Stimulated activated CD8-positive, alpha-beta memory T cell treated with anti-CD3 and anti-CD28 coated beads, Interleukin-2, amount 100 ng/mL, for 1 hour (primary cell): Measurements from ENCODE around the gene DDAH2.

ENCODE experiments used
- DNase-seq, 2 donors: peaks; one replicate each; pipeline ENCODE4 v3.0.0-alpha.2; 2020; ENCODE audit warnings: low read depth in 2 of 2

Gene DDAH2

GRCh38 chr6:31728767-31729514 lies at the start of gene DDAH2:
DDAH2 (minus strand) TSS chr6:31729299; CDS start chr6:31729161, 138 bp downstream.
- no peak for DNase-seq

- DNase-seq, result no peak
Measured at GRCh38 chr6:31778193-31778592, 49.1 kb upstream of the DDAH2 start.

- DNase-seq, result no peak
Measured at GRCh38 chr6:31777667-31778050, 48.6 kb upstream of the DDAH2 start.

GRCh38 chr6:31776989-31777666 lies 48.0 kb upstream of the DDAH2 start, which contains the start of gene VWA7:
VWA7 (minus strand) TSS chr6:31777328; CDS start chr6:31776779, 549 bp downstream.
- peak in 1 of 2 donors; percentile 57 for DNase-seq

GRCh38 chr6:31776485-31776988 lies 47.4 kb upstream of the DDAH2 start:
- no peak for DNase-seq

- DNase-seq, result no peak
Measured at GRCh38 chr6:31775633-31776484, 46.8 kb upstream of the DDAH2 start.

- no peak for DNase-seq
Measured at GRCh38 chr6:31775184-31775583, 46.1 kb upstream of the DDAH2 start.

GRCh38 chr6:31771992-31772358 lies 42.9 kb upstream of the DDAH2 start:
- DNase-seq, result no peak

GRCh38 chr6:31770860-31771259 lies 41.8 kb upstream of the DDAH2 start:
- DNase-seq, result no peak

GRCh38 chr6:31769684-31770371 lies 40.7 kb upstream of the DDAH2 start:
- peak; percentile 62 for DNase-seq

GRCh38 chr6:31768363-31769257 lies 39.5 kb upstream of the DDAH2 start:
- no peak for DNase-seq

GRCh38 chr6:31767096-31767645 lies 38.1 kb upstream of the DDAH2 start:
- DNase-seq, result no peak

GRCh38 chr6:31765910-31766794 lies 37.1 kb upstream of the DDAH2 start:
- DNase-seq, result no peak

GRCh38 chr6:31765559-31765909 lies 36.4 kb upstream of the DDAH2 start:
- no peak for DNase-seq

GRCh38 chr6:31764198-31764597 lies 35.1 kb upstream of the DDAH2 start:
- no peak for DNase-seq

- DNase-seq, result no peak
Measured at GRCh38 chr6:31763619-31763940, 34.5 kb upstream of the DDAH2 start.

GRCh38 chr6:31762878-31763618 lies 33.9 kb upstream of the DDAH2 start:
- DNase-seq, result no peak

- DNase-seq, result no peak
Measured at GRCh38 chr6:31762356-31762755, 33.3 kb upstream of the DDAH2 start, which contains the start of gene SAPCD1. SAPCD1 (plus strand) TSS chr6:31762656; CDS start chr6:31763055, 399 bp downstream.

- no peak for DNase-seq
Measured at GRCh38 chr6:31761343-31761742, 32.2 kb upstream of the DDAH2 start.
